Mucosa of rectum (tissue), 2 donors: Measurements from ENCODE around the gene PRELP.

Source experiments
- H3K27ac ChIP-seq, 2 donors: one replicate each; pipeline ENCODE4 v1.7.0; 2013; ENCODE audit warnings: inconsistent platforms in 2 of 2, low read depth in 2 of 2, low read length in 2 of 2
- H3K27me3 ChIP-seq, 2 donors: one replicate each; pipeline ENCODE4 v1.7.0; 2013; ENCODE audit warnings: low read length in 2 of 2; ENCODE audit not compliant: control insufficient read depth in 2 of 2, insufficient read depth in 2 of 2
- H3K36me3 ChIP-seq, 2 donors: one replicate each; pipeline ENCODE4 v1.7.0; 2013; ENCODE audit warnings: low read length in 2 of 2; ENCODE audit not compliant: control insufficient read depth in 2 of 2, insufficient read depth in 2 of 2
- H3K4me1 ChIP-seq, 2 donors: one replicate each; pipeline ENCODE4 v1.7.0; 2013; ENCODE audit warnings: low read length in 2 of 2, mild to moderate bottlenecking in 1 of 2; ENCODE audit not compliant: control insufficient read depth in 2 of 2, insufficient read depth in 2 of 2
- H3K4me3 ChIP-seq, 2 donors: one replicate each; pipeline ENCODE4 v1.7.0; 2013; ENCODE audit warnings: low read length in 2 of 2
- H3K9ac ChIP-seq, 2 donors: one replicate each; pipeline ENCODE4 v1.7.0; 2013; ENCODE audit warnings: low read length in 2 of 2, low read depth in 1 of 2, mild to moderate bottlenecking in 1 of 2
- H3K9me3 ChIP-seq, 2 donors: one replicate each; pipeline ENCODE4 v1.7.0; 2013; ENCODE audit warnings: low read length in 2 of 2; ENCODE audit not compliant: control insufficient read depth in 2 of 2
- donor health status: healthy.
- donor health status: Normal muscosa, but diverticular disease.

The PRELP gene

DNA sequence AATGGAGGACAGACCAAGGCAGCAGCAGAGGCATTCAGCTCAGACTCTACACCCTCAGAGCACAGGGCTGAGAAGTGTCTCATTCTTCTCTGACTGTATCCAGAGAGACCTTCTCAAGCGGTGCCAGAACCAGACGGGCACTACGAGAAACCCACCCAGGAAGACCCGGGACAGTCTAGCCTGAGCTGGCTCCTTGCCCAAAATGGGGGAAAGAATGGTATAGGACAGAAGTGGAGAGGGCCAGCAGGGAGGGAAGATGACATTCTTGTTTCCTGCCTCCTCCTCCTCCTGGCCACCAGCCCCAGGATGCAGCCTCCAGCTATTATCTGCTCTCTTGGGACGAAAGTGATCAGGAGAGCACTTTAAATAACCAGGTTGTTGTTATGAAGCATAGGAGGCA lies 22.6 kb upstream of the PRELP start:
- Histone ChIP-seq H3K4me3 (no peak overlapping the region), H3K9ac (no peak overlapping the region), H3K36me3 (no peaks in the 10 kb centered on the region), H3K4me1 (no peaks in the 10 kb centered on the region), H3K27ac (no peak overlapping the region), H3K9me3 (no peaks in the 10 kb centered on the region), H3K27me3 (no peaks in the 10 kb centered on the region)

GRCh38 chr1:203453616-203454015 lies 22.0 kb upstream of the PRELP start:
- H3K36me3 ChIP-seq = no peaks in the 10 kb centered on the region
- no peak overlapping the region for H3K27ac ChIP-seq
- no peak overlapping the region for H3K9ac ChIP-seq
- no peak overlapping the region for H3K4me3 ChIP-seq
- H3K27me3 ChIP-seq = no peaks in the 10 kb centered on the region
- no peaks in the 10 kb centered on the region for H3K9me3 ChIP-seq
- no peaks in the 10 kb centered on the region for H3K4me1 ChIP-seq

GRCh38 chr1:203454986-203455471 lies 20.6 kb upstream of the PRELP start:
- no peak overlapping the region for H3K4me3 ChIP-seq
- H3K36me3 ChIP-seq = no peaks in the 10 kb centered on the region
- H3K9me3 ChIP-seq = no peaks in the 10 kb centered on the region
- H3K27me3 ChIP-seq = no peaks in the 10 kb centered on the region
- no peak overlapping the region for H3K27ac ChIP-seq
- no peaks in the 10 kb centered on the region for H3K4me1 ChIP-seq
- H3K9ac ChIP-seq = no peak overlapping the region

DNA sequence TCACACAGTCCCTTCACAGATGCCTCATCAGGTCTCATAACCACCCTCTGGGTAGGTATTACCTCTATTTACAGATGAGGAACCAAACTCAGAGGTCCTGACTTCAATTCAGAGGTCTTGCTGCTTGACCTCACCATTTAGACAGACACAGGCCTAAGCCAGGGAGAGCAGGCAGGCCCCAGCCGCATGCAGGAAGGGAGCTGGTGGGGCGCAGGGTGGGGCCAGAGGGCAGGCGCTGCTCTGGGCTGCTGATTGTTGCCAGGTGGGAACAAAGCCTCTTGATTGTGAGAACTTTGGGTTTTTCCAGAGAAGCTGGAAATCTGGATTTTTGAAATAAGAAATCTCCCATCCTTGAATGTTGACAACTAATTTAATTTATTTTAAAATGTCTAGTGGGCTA lies 19.9 kb upstream of the PRELP start:
- Histone ChIP-seq H3K9ac (no peak overlapping the region), H3K4me3 (no peak overlapping the region), H3K27me3 (no peaks in the 10 kb centered on the region), H3K9me3 (no peaks in the 10 kb centered on the region), H3K36me3 (no peaks in the 10 kb centered on the region), H3K27ac (no peak overlapping the region), H3K4me1 (no peaks in the 10 kb centered on the region)

GRCh38 chr1:203456577-203456976 lies 19.0 kb upstream of the PRELP start:
- Histone ChIP-seq H3K4me3 (no peak overlapping the region), H3K4me1 (no peaks in the 10 kb centered on the region), H3K9ac (no peak overlapping the region), H3K36me3 (no peaks in the 10 kb centered on the region), H3K27me3 (no peaks in the 10 kb centered on the region), H3K9me3 (no peaks in the 10 kb centered on the region), H3K27ac (no peak overlapping the region)

GRCh38 chr1:203458078-203458477 lies 17.5 kb upstream of the PRELP start:
- Histone ChIP-seq H3K4me1 (no peaks in the 10 kb centered on the region), H3K27me3 (no peaks in the 10 kb centered on the region), H3K9me3 (no peaks in the 10 kb centered on the region), H3K27ac (no peak overlapping the region), H3K4me3 (no peak overlapping the region), H3K36me3 (no peaks in the 10 kb centered on the region), H3K9ac (no peak overlapping the region)

DNA sequence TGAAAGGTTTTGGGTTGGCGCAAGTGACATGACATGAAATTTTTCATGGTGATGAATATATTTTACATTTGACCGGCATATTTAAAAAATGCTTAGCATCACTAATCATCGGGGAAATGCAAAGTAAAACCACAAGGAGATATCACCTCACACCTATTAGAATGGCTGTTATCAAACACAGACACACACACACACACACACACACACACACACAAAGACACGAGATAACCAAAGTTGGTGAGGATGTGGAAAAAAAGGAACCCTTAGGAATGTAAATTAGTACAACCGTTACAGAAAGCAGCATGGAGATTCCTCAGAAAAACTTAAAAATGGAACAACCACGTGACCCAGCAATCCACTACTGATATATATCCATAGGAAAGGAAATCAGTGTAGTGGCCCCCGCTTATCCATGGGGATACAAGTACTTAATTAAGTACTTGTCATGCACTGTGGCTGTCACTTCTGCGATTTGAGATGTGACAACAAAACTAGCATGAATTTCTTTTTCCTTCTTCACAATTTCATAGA lies 15.9 kb upstream of the PRELP start:
- no peaks in the 10 kb centered on the region for H3K9me3 ChIP-seq
- no peak overlapping the region for H3K4me3 ChIP-seq
- H3K4me1 ChIP-seq = peaks cover 0 to under 1% of the 10 kb centered on the region in 2 donors
- H3K9ac ChIP-seq = no peak overlapping the region
- no peaks in the 10 kb centered on the region for H3K36me3 ChIP-seq
- H3K27ac ChIP-seq = no peak overlapping the region
- H3K27me3 ChIP-seq = no peaks in the 10 kb centered on the region

DNA sequence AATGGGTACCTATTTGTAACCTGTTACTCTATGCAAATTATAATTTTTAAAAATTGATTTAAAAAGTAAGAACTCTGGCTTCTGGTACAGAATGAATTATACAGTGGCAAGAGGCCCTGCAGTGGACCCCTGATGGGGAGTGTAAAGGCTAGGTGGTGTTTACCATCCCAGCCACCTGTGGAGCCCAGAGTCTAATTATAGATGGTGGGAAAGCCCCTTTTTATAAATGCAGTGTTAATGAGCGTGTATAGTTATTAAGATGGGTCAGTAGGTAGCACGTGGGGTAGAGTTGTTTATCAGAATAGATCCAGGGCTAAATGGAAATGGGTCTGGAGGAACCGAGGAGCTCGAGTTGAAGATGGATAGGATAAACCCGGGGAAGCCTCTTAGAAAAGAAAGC lies 13.9 kb upstream of the PRELP start:
- H3K4me3 ChIP-seq = no peak overlapping the region
- H3K9me3 ChIP-seq = no peaks in the 10 kb centered on the region
- H3K4me1 ChIP-seq = peaks cover 11 to 14% of the 10 kb centered on the region in 2 donors
- H3K9ac ChIP-seq = no peak overlapping the region
- H3K27ac ChIP-seq = no peak overlapping the region
- no peaks in the 10 kb centered on the region for H3K27me3 ChIP-seq
- H3K36me3 ChIP-seq = no peaks in the 10 kb centered on the region

GRCh38 chr1:203462143-203462542 lies 13.5 kb upstream of the PRELP start:
- H3K27me3 ChIP-seq = no peaks in the 10 kb centered on the region
- no peak overlapping the region for H3K9ac ChIP-seq
- H3K27ac ChIP-seq = no peak overlapping the region
- H3K36me3 ChIP-seq = no peaks in the 10 kb centered on the region
- H3K4me1 ChIP-seq = peaks cover 13 to 14% of the 10 kb centered on the region in 2 donors
- no peaks in the 10 kb centered on the region for H3K9me3 ChIP-seq
- H3K4me3 ChIP-seq = no peak overlapping the region

GRCh38 chr1:203462878-203463277 lies 12.7 kb upstream of the PRELP start:
- Histone ChIP-seq H3K9me3 (no peaks in the 10 kb centered on the region), H3K36me3 (no peaks in the 10 kb centered on the region), H3K9ac (no peak overlapping the region), H3K4me3 (no peak overlapping the region), H3K27ac (no peak overlapping the region), H3K27me3 (no peaks in the 10 kb centered on the region), H3K4me1 (peaks cover 14 to 15% of the 10 kb centered on the region in 2 donors)
